Measurements from ENCODE around the gene VGF. TPM values are rescaled to one million over a fixed set of nuclear protein-coding genes. Genes with fewer than 3 reads are reported as not detected.

The VGF gene
- total RNA-seq, 2 experiments from 2014 or later, result 1.5 TPM; not detected in 1

DNA sequence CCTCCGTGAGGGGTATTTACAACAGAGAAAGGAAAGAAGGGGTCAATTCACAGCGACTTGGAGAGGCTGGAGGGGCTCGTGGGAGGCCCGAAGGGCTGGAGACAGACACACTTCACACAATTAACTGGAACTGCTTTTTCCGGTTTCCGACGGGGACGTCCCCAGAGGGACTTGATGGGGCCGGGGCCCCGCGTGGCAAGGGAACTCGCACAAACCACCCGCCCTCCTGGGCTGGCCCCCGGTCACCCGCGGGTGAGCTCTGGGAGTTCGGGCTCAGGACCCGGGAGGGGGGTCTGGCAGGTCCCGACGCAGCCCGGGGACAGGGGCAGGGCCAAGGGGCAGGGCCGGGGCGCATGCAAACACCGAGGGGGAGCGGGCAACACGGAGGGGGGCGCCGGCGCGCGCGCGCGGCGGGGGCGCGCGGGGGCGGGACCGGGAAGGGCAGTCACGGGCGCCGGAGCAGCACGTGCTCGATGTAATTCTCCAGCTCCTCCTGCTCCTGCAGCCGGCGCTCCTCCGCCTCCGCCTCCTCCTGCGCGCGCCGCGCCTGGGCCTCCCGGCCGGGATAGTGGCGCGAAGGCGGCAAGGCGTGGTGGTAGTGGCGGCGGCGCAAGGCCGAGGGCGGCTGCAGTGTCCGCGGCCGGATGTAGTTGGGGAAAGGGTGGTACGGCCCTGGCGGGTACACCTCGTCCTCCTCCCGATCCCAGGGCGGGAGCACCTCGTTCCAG is 2.7 kb downstream of the VGF start:
- H3K36me3 ChIP-seq (ENCODE audit: insufficient read depth, low read length), result no peaks in the 10 kb centered on the region
- peaks cover 13% of the 10 kb centered on the region for H3K4me1 ChIP-seq (ENCODE audit: insufficient read depth, low read length, poor library complexity, severe bottlenecking)
- peak overlapping the region; percentile 68 for H3K4me2 ChIP-seq (ENCODE audit: low read length)
- no peak overlapping the region for H2AFZ ChIP-seq (ENCODE audit: low read length)
- ChIA-PET POLR2A (no interaction called here), CTCF (ENCODE audit: unreplicated experiment) (interaction anchor here (0.6 kb wide), 1 partner anchor 10 kb away, joined by 3 read pairs; no protein-coding TSS in a partner anchor)
- no TSS peak for BruUV-seq (replicated peaks)
- H3K79me2 ChIP-seq (ENCODE audit: insufficient read depth, low read depth, low read length), result no peaks in the 10 kb centered on the region
- peak overlapping the region; percentile 49 for H3K4me3 ChIP-seq (ENCODE audit: low read depth, low read length, poor library complexity, severe bottlenecking)
- no peak overlapping the region for H3K27ac ChIP-seq (ENCODE audit: low read depth, low read length, poor library complexity, severe bottlenecking)
- peak; percentile 28 for DNase-seq (ENCODE audit: low spot score)
- no peak for TF ChIP-seq EZH2phosphoT487 (IDR thresholded peaks at IDR 0.05; ENCODE audit: borderline replicate concordance, low read depth, low read length)
- intact Hi-C loops (cut with micrococcal nuclease; ENCODE audit: unreplicated experiment), result no loop called here
- H3K9me2 ChIP-seq (ENCODE audit: insufficient read depth, low read length), result no peaks in the 10 kb centered on the region
- no peaks in the 10 kb centered on the region for H3K9me3 ChIP-seq (ENCODE audit: low read length)
- H4K20me1 ChIP-seq (ENCODE audit: insufficient read depth, low read length), result no peaks in the 10 kb centered on the region

- H2AFZ ChIP-seq (ENCODE audit: low read length), result no peak overlapping the region
- ChIA-PET POLR2A (no interaction called here), CTCF (ENCODE audit: unreplicated experiment) (no interaction called here)
- DNase-seq (ENCODE audit: low spot score), result no peak
- no peak overlapping the region for H3K27ac ChIP-seq (ENCODE audit: low read depth, low read length, poor library complexity, severe bottlenecking)
- TF ChIP-seq EZH2phosphoT487 (IDR thresholded peaks at IDR 0.05; ENCODE audit: borderline replicate concordance, low read depth, low read length), result no peak
- TF ChIP-seq, protein P1, sequence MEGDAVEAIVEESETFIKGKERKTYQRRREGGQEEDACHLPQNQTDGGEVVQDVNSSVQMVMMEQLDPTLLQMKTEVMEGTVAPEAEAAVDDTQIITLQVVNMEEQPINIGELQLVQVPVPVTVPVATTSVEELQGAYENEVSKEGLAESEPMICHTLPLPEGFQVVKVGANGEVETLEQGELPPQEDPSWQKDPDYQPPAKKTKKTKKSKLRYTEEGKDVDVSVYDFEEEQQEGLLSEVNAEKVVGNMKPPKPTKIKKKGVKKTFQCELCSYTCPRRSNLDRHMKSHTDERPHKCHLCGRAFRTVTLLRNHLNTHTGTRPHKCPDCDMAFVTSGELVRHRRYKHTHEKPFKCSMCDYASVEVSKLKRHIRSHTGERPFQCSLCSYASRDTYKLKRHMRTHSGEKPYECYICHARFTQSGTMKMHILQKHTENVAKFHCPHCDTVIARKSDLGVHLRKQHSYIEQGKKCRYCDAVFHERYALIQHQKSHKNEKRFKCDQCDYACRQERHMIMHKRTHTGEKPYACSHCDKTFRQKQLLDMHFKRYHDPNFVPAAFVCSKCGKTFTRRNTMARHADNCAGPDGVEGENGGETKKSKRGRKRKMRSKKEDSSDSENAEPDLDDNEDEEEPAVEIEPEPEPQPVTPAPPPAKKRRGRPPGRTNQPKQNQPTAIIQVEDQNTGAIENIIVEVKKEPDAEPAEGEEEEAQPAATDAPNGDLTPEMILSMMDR (conservative IDR thresholded peaks at IDR 0.05; ENCODE audit: low read length), result no peak
- no peaks in the 10 kb centered on the region for H3K36me3 ChIP-seq (ENCODE audit: insufficient read depth, low read length)
- intact Hi-C loops (cut with micrococcal nuclease; ENCODE audit: unreplicated experiment), result no loop called here
- H3K9me3 ChIP-seq (ENCODE audit: low read length), result no peaks in the 10 kb centered on the region
- no peaks in the 10 kb centered on the region for H3K9me2 ChIP-seq (ENCODE audit: insufficient read depth, low read length)
- no peaks in the 10 kb centered on the region for H4K20me1 ChIP-seq (ENCODE audit: insufficient read depth, low read length)
- peaks cover 13% of the 10 kb centered on the region for H3K4me1 ChIP-seq (ENCODE audit: insufficient read depth, low read length, poor library complexity, severe bottlenecking)
- H3K79me2 ChIP-seq (ENCODE audit: insufficient read depth, low read depth, low read length), result no peaks in the 10 kb centered on the region
- H3K4me3 ChIP-seq (ENCODE audit: low read depth, low read length, poor library complexity, severe bottlenecking), result no peak overlapping the region
- peak overlapping the region; percentile 68 for H3K4me2 ChIP-seq (ENCODE audit: low read length)
- BruUV-seq (replicated peaks), result no TSS peak
Observed at GRCh38 chr7:101161692-101162471, 3.5 kb downstream of the VGF start.

- H3K36me3 ChIP-seq (ENCODE audit: insufficient read depth, low read length), result no peaks in the 10 kb centered on the region
- no peak overlapping the region for H3K27ac ChIP-seq (ENCODE audit: low read depth, low read length, poor library complexity, severe bottlenecking)
- CTCF ChIA-PET (ENCODE audit: unreplicated experiment), result no interaction called here
- H4K20me1 ChIP-seq (ENCODE audit: insufficient read depth, low read length), result no peaks in the 10 kb centered on the region
- TF ChIP-seq EZH2phosphoT487 (IDR thresholded peaks at IDR 0.05; ENCODE audit: borderline replicate concordance, low read depth, low read length), result no peak
- TF ChIP-seq, protein P1 (conservative IDR thresholded peaks at IDR 0.05; ENCODE audit: low read length), result no peak
- H3K9me3 ChIP-seq (ENCODE audit: low read length), result no peaks in the 10 kb centered on the region
- H3K9me2 ChIP-seq (ENCODE audit: insufficient read depth, low read length), result no peaks in the 10 kb centered on the region
- POLR2A ChIA-PET, result no interaction called here
- no TSS peak for BruUV-seq (replicated peaks)
- intact Hi-C loops (cut with micrococcal nuclease; ENCODE audit: unreplicated experiment), result no loop called here
- H3K4me3 ChIP-seq (ENCODE audit: low read depth, low read length, poor library complexity, severe bottlenecking), result no peak overlapping the region
- no peaks in the 10 kb centered on the region for H3K79me2 ChIP-seq (ENCODE audit: insufficient read depth, low read depth, low read length)
- no peak overlapping the region for H3K4me2 ChIP-seq (ENCODE audit: low read length)
- H2AFZ ChIP-seq (ENCODE audit: low read length), result no peak overlapping the region
- H3K4me1 ChIP-seq (ENCODE audit: insufficient read depth, low read length, poor library complexity, severe bottlenecking), result peaks cover 14% of the 10 kb centered on the region
- DNase-seq (ENCODE audit: low spot score), result no peak
Observed at GRCh38 chr7:101160910-101161309, 4.5 kb downstream of the VGF start.

All from OCI-LY7 (cell line).